Measurements from ENCODE around the gene TAS2R30.
"Not testable (repeated sequence)": the region's sequence is repeated elsewhere in the genome, so short reads cannot be mapped to it uniquely, and the experiment has no call there.

The TAS2R30 gene

DNA sequence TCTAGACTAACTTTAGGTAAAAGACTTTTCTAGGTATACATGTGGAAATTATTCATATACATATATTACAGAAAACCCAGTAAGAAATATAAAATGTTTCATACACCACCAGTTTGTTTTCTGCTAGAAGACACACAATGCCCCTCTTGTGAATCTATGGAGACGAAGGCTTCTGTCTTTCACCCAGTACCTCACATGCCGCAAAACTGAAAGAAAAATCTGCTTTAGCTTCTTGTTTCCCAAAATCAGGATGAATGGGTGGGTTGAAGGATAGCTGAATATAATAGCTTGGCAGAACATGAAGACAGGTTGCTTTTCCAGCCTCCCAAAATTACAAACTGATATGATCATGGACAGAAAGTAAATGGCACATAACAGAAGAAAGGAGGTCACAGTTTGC is 1.3 kb downstream of the TAS2R30 start:
- no peak for DNase-seq
- Histone ChIP-seq H3K9me3 (ENCODE audit: control insufficient read depth, low read length) (no peaks in the 10 kb centered on the region), H3K36me3 (ENCODE audit: control insufficient read depth, insufficient read depth, low read length) (no peaks in the 10 kb centered on the region), H3K4me3 (ENCODE audit: insufficient read depth, low read depth, low read length, poor library complexity, severe bottlenecking) (no peak overlapping the region), H3K27me3 (replicated peaks; ENCODE audit: control insufficient read depth, insufficient read depth, low read length, poor library complexity, severe bottlenecking) (no peaks in the 10 kb centered on the region), H3K27ac (ENCODE audit: insufficient read depth, low read length, poor library complexity, severe bottlenecking) (no peak overlapping the region), H3K4me1 (ENCODE audit: control insufficient read depth, insufficient read depth, low read length, poor library complexity, severe bottlenecking) (no peaks in the 10 kb centered on the region)

- no peaks in the 10 kb centered on the region for H3K36me3 ChIP-seq (ENCODE audit: control insufficient read depth, insufficient read depth, low read length)
- no peaks in the 10 kb centered on the region for H3K27me3 ChIP-seq (replicated peaks; ENCODE audit: control insufficient read depth, insufficient read depth, low read length, poor library complexity, severe bottlenecking)
- no peak overlapping the region for H3K4me3 ChIP-seq (ENCODE audit: insufficient read depth, low read depth, low read length, poor library complexity, severe bottlenecking)
- no peak overlapping the region for H3K27ac ChIP-seq (ENCODE audit: insufficient read depth, low read length, poor library complexity, severe bottlenecking)
- H3K9me3 ChIP-seq (ENCODE audit: control insufficient read depth, low read length), result no peaks in the 10 kb centered on the region
- no peak for DNase-seq
- H3K4me1 ChIP-seq (ENCODE audit: control insufficient read depth, insufficient read depth, low read length, poor library complexity, severe bottlenecking), result no peaks in the 10 kb centered on the region
Measured at GRCh38 chr12:11130999-11131398, 3.4 kb downstream of the TAS2R30 start.

GRCh38 chr12:11130382-11130781 is 4.1 kb downstream of the TAS2R30 start:
- H3K27ac ChIP-seq (ENCODE audit: insufficient read depth, low read length, poor library complexity, severe bottlenecking), result no peak overlapping the region
- no peaks in the 10 kb centered on the region for H3K27me3 ChIP-seq (replicated peaks; ENCODE audit: control insufficient read depth, insufficient read depth, low read length, poor library complexity, severe bottlenecking)
- no peak for DNase-seq
- no peaks in the 10 kb centered on the region for H3K9me3 ChIP-seq (ENCODE audit: control insufficient read depth, low read length)
- no peaks in the 10 kb centered on the region for H3K4me1 ChIP-seq (ENCODE audit: control insufficient read depth, insufficient read depth, low read length, poor library complexity, severe bottlenecking)
- no peak overlapping the region for H3K4me3 ChIP-seq (ENCODE audit: insufficient read depth, low read depth, low read length, poor library complexity, severe bottlenecking)
- H3K36me3 ChIP-seq (ENCODE audit: control insufficient read depth, insufficient read depth, low read length), result no peaks in the 10 kb centered on the region

DNA sequence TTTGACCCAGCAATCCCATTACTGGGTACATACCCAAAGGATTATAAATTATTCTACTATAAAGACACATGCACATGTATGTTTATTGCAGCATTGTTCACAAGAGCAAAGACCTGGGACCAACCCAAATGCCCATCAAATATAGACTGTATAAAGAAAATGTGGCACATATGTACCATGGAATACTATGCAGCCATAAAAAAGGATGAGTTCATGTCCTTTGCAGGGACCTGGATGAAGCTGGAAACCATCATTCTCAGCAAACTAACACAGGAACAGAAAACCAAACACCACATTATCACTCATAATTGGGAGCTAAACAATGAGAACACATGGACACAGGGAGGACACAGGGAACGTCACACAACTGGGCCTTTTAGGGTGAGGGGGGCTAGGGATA is 20.3 kb downstream of the TAS2R30 start:
- DNase-seq; H3K9me3 ChIP-seq (ENCODE audit: control insufficient read depth, low read length): not testable (repeated sequence)

GRCh38 chr12:11111213-11111612 is 23.2 kb downstream of the TAS2R30 start:
- not testable (repeated sequence) for H3K36me3 ChIP-seq (ENCODE audit: control insufficient read depth, insufficient read depth, low read length); DNase-seq; H3K27me3 ChIP-seq (replicated peaks; ENCODE audit: control insufficient read depth, insufficient read depth, low read length, poor library complexity, severe bottlenecking); H3K4me1 ChIP-seq (ENCODE audit: control insufficient read depth, insufficient read depth, low read length, poor library complexity, severe bottlenecking); H3K9me3 ChIP-seq (ENCODE audit: control insufficient read depth, low read length); H3K27ac ChIP-seq (ENCODE audit: insufficient read depth, low read length, poor library complexity, severe bottlenecking); H3K4me3 ChIP-seq (ENCODE audit: insufficient read depth, low read depth, low read length, poor library complexity, severe bottlenecking)

More for the DNA sequence above, 20.3 kb downstream of the TAS2R30 start:
- H3K27ac ChIP-seq (ENCODE audit: insufficient read depth, low read length, poor library complexity, severe bottlenecking); H3K36me3 ChIP-seq (ENCODE audit: control insufficient read depth, insufficient read depth, low read length); H3K4me1 ChIP-seq (ENCODE audit: control insufficient read depth, insufficient read depth, low read length, poor library complexity, severe bottlenecking); H3K4me3 ChIP-seq (ENCODE audit: insufficient read depth, low read depth, low read length, poor library complexity, severe bottlenecking); H3K27me3 ChIP-seq (replicated peaks; ENCODE audit: control insufficient read depth, insufficient read depth, low read length, poor library complexity, severe bottlenecking): not testable (repeated sequence)

DNA sequence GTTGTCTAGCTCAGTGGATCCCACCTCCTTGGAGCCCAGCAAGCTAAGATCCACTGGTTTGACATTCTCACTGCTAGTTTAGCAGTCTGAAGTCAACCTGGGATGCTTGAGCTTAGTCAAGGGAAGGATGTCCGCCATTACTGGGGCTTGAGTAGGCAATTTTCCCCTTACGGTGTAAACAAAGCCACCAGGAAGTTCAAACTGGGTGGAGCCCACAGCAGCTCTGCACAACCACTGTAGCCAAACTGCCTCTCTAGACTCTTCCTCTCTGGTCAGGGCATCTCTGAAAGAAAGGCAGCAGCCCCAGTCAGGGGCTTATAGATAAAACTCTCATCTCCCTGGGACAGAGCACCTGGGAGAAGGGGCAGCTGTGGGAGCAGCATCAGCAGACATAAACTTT is 25.6 kb downstream of the TAS2R30 start:
- no peaks in the 10 kb centered on the region for H3K9me3 ChIP-seq (ENCODE audit: control insufficient read depth, low read length)
- H3K36me3 ChIP-seq (ENCODE audit: control insufficient read depth, insufficient read depth, low read length), result no peaks in the 10 kb centered on the region
- H3K4me3 ChIP-seq (ENCODE audit: insufficient read depth, low read depth, low read length, poor library complexity, severe bottlenecking), result no peak overlapping the region
- H3K27ac ChIP-seq (ENCODE audit: insufficient read depth, low read length, poor library complexity, severe bottlenecking), result no peak overlapping the region
- no peaks in the 10 kb centered on the region for H3K27me3 ChIP-seq (replicated peaks; ENCODE audit: control insufficient read depth, insufficient read depth, low read length, poor library complexity, severe bottlenecking)
- DNase-seq, result no peak
- peaks cover 6% of the 10 kb centered on the region for H3K4me1 ChIP-seq (ENCODE audit: control insufficient read depth, insufficient read depth, low read length, poor library complexity, severe bottlenecking)

DNA sequence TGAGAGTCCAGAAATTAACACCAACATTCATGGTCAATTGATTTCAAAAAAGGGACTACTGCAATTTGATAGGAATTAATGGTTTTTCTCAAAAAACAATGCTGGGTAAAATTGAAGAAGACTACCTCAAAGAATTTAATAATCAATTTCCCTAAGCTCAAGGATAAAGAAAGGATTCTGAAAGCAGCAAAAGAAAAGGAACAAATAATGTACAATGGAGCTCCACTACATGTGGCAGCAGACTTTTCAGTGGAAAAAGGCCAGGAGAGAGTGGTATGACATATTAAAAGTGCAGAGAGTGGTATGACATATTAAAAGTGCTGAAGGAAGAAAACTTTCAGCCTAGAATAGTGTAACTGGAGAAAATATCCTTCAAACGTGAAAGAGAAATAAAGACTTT is 26.7 kb downstream of the TAS2R30 start:
- H3K4me3 ChIP-seq (ENCODE audit: insufficient read depth, low read depth, low read length, poor library complexity, severe bottlenecking), result no peak overlapping the region
- H3K27me3 ChIP-seq (replicated peaks; ENCODE audit: control insufficient read depth, insufficient read depth, low read length, poor library complexity, severe bottlenecking), result no peaks in the 10 kb centered on the region
- no peaks in the 10 kb centered on the region for H3K36me3 ChIP-seq (ENCODE audit: control insufficient read depth, insufficient read depth, low read length)
- H3K27ac ChIP-seq (ENCODE audit: insufficient read depth, low read length, poor library complexity, severe bottlenecking), result no peak overlapping the region
- H3K9me3 ChIP-seq (ENCODE audit: control insufficient read depth, low read length), result no peaks in the 10 kb centered on the region
- peaks cover 6% of the 10 kb centered on the region for H3K4me1 ChIP-seq (ENCODE audit: control insufficient read depth, insufficient read depth, low read length, poor library complexity, severe bottlenecking)
- DNase-seq, result no peak

- Histone ChIP-seq H3K9me3 (ENCODE audit: control insufficient read depth, low read length) (no peaks in the 10 kb centered on the region), H3K36me3 (ENCODE audit: control insufficient read depth, insufficient read depth, low read length) (no peaks in the 10 kb centered on the region), H3K27me3 (replicated peaks; ENCODE audit: control insufficient read depth, insufficient read depth, low read length, poor library complexity, severe bottlenecking) (no peaks in the 10 kb centered on the region), H3K4me1 (ENCODE audit: control insufficient read depth, insufficient read depth, low read length, poor library complexity, severe bottlenecking) (peaks cover 6% of the 10 kb centered on the region), H3K27ac (ENCODE audit: insufficient read depth, low read length, poor library complexity, severe bottlenecking) (no peak overlapping the region), H3K4me3 (ENCODE audit: insufficient read depth, low read depth, low read length, poor library complexity, severe bottlenecking) (no peak overlapping the region)
- no peak for DNase-seq
Measured at GRCh38 chr12:11106288-11106687, 28.2 kb downstream of the TAS2R30 start.

GRCh38 chr12:11105546-11105945 is 28.9 kb downstream of the TAS2R30 start:
- Histone ChIP-seq H3K36me3 (ENCODE audit: control insufficient read depth, insufficient read depth, low read length) (no peaks in the 10 kb centered on the region), H3K4me3 (ENCODE audit: insufficient read depth, low read depth, low read length, poor library complexity, severe bottlenecking) (no peak overlapping the region), H3K27ac (ENCODE audit: insufficient read depth, low read length, poor library complexity, severe bottlenecking) (no peak overlapping the region), H3K4me1 (ENCODE audit: control insufficient read depth, insufficient read depth, low read length, poor library complexity, severe bottlenecking) (peaks cover 6% of the 10 kb centered on the region), H3K9me3 (ENCODE audit: control insufficient read depth, low read length) (no peaks in the 10 kb centered on the region), H3K27me3 (replicated peaks; ENCODE audit: control insufficient read depth, insufficient read depth, low read length, poor library complexity, severe bottlenecking) (no peaks in the 10 kb centered on the region)
- no peak for DNase-seq

DNA sequence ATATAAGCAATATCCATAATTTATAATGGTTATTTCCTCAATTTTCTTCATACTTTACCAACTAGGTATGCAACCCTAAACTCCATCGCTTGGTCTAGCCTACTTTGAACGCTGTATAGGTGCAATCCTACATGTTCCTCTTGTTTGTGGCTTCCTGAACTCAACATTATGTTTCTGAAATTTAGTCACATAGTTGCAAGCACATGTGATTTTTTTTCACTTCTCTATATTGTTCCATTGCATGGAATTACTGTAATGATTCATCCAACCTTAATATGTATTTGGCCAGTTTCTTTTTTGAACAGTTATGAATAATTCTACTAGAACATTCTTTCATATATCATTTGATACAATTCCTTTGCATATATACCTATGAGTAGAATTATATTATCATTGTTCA is 39.5 kb downstream of the TAS2R30 start:
- not testable (repeated sequence) for H3K4me3 ChIP-seq (ENCODE audit: insufficient read depth, low read depth, low read length, poor library complexity, severe bottlenecking); H3K9me3 ChIP-seq (ENCODE audit: control insufficient read depth, low read length); H3K27ac ChIP-seq (ENCODE audit: insufficient read depth, low read length, poor library complexity, severe bottlenecking); DNase-seq; H3K4me1 ChIP-seq (ENCODE audit: control insufficient read depth, insufficient read depth, low read length, poor library complexity, severe bottlenecking); H3K36me3 ChIP-seq (ENCODE audit: control insufficient read depth, insufficient read depth, low read length); H3K27me3 ChIP-seq (replicated peaks; ENCODE audit: control insufficient read depth, insufficient read depth, low read length, poor library complexity, severe bottlenecking)

- no peak within 1 kb of the TSS for H3K4me3 ChIP-seq (ENCODE audit: insufficient read depth, low read depth, low read length, poor library complexity, severe bottlenecking)
- no peaks in the 10 kb centered on the region for H3K9me3 ChIP-seq (ENCODE audit: control insufficient read depth, low read length)
- H3K4me1 ChIP-seq (ENCODE audit: control insufficient read depth, insufficient read depth, low read length, poor library complexity, severe bottlenecking), result no peaks in the 10 kb centered on the region
- H3K36me3 ChIP-seq (ENCODE audit: control insufficient read depth, insufficient read depth, low read length), result no peaks in the 10 kb centered on the region
- no peak within 1 kb of the TSS for H3K27ac ChIP-seq (ENCODE audit: insufficient read depth, low read length, poor library complexity, severe bottlenecking)
- no peaks in the 10 kb centered on the region for H3K27me3 ChIP-seq (replicated peaks; ENCODE audit: control insufficient read depth, insufficient read depth, low read length, poor library complexity, severe bottlenecking)
- no peak for DNase-seq
Measured at GRCh38 chr12:11092128-11092527, 42.3 kb downstream of the TAS2R30 start, which contains the start of gene TAS2R43. TSS of gene TAS2R43 (minus strand) at chr12:11092313. CDS start at chr12:11092229, 84 bp downstream.
